Esophagus squamous epithelium (tissue), 4 donors: ENCODE results near the gene AMMECR1.

Experiments used
- POLR2A ChIP-seq, 4 donors: fragments of 450-650 bp; IDR thresholded peaks; one replicate each; pipeline ENCODE4 v1.6.1; 2017; ENCODE audit warnings: antibody characterized with exemption in 4 of 4, mild to moderate bottlenecking in 4 of 4, moderate library complexity in 3 of 4
- TF ChIP-seq, protein P1 (sequence below), 6 experiments: fragments of 450-650 bp in 4 of 6; fragments of 200-600 bp in 2 of 6; sonication (generic) in 2 of 6; IDR thresholded peaks; one replicate each; pipeline ENCODE4 v1.5.1; 2016 to 2019; ENCODE audit warnings: antibody characterized with exemption in 6 of 6, mild to moderate bottlenecking in 4 of 6, moderate library complexity in 4 of 6

DNA sequence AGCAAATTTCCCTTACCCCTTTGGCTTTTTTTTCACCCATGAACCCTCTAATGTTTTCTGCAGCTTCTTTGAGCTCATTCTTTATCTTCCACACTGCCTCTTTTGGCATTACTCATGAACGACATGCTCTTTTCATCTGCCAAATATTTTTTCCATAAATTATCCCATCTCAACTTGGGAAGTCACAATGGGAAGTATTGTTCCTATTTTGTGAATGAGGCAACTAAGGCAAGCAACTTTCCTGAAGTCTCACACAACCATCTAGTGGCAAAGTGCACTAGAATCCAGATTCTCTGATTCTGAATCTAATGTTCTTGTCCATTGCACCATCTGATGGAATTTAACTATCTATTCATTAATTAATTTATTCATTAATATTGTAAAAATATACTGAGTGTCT, 41.4 kb upstream of the AMMECR1 start:
- TF ChIP-seq, protein P1, sequence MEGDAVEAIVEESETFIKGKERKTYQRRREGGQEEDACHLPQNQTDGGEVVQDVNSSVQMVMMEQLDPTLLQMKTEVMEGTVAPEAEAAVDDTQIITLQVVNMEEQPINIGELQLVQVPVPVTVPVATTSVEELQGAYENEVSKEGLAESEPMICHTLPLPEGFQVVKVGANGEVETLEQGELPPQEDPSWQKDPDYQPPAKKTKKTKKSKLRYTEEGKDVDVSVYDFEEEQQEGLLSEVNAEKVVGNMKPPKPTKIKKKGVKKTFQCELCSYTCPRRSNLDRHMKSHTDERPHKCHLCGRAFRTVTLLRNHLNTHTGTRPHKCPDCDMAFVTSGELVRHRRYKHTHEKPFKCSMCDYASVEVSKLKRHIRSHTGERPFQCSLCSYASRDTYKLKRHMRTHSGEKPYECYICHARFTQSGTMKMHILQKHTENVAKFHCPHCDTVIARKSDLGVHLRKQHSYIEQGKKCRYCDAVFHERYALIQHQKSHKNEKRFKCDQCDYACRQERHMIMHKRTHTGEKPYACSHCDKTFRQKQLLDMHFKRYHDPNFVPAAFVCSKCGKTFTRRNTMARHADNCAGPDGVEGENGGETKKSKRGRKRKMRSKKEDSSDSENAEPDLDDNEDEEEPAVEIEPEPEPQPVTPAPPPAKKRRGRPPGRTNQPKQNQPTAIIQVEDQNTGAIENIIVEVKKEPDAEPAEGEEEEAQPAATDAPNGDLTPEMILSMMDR (IDR thresholded peaks at IDR 0.05) = no peak
- no peak for TF ChIP-seq POLR2A (IDR thresholded peaks at IDR 0.05)
